ENCODE results near the gene SS18L1. TPM values are rescaled to one million over a fixed set of nuclear protein-coding genes. Genes with fewer than 3 reads are reported as not detected.

Gene SS18L1
- total and polyA plus RNA-seq, 2 experiments from 2014 or later = 6.5 to 32.6 TPM

DNA sequence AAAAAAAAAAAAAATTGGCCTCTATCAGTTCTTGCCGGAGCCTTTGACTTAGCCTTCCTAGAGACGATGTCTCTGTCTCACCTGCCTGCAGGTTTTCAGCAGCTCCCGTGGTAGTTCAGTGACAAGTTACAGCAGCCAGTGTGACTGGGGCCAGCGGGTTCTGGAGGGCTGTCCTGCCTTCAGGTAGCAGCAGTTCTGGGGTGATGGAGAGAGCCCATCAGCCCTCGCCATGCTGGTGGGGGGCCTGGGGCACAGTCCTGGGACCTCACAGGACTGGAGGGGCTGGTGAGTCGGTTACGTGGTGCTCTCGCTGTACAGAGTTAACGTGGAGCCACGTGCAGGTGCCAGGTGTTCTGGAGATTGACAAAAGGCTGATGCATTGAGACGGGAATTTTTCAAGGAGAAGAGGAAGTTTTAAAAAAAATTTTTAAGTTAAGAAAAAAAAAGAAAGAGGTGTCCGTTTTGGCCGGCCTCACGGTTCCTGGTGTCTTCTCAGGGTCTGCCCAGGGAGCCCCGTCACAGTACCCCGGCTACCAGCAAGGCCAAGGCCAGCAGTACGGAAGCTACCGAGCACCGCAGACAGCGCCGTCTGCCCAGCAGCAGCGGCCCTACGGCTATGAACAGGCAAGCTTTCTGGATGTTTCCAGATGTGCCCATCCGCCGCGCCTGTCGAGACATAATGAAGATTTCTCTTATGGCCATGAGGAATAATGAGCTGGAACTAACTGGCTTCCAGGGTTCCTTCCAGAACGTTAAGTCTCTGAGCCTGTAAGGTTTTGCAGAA is 30.6 kb downstream of the SS18L1 start (continued):
- no peak for TF ChIP-seq CREB1 (CRISPR knock-in tag; IDR thresholded peaks at IDR 0.05; ENCODE audit: low read depth)
- TF ChIP-seq, protein P1, sequence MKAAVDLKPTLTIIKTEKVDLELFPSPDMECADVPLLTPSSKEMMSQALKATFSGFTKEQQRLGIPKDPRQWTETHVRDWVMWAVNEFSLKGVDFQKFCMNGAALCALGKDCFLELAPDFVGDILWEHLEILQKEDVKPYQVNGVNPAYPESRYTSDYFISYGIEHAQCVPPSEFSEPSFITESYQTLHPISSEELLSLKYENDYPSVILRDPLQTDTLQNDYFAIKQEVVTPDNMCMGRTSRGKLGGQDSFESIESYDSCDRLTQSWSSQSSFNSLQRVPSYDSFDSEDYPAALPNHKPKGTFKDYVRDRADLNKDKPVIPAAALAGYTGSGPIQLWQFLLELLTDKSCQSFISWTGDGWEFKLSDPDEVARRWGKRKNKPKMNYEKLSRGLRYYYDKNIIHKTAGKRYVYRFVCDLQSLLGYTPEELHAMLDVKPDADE (IDR thresholded peaks at IDR 0.05) = no peak
- TF ChIP-seq ZNF331 (CRISPR knock-in tag; IDR thresholded peaks at IDR 0.05; ENCODE audit: low read depth) = no peak
- TF ChIP-seq NANOG (IDR thresholded peaks at IDR 0.05; ENCODE audit: borderline replicate concordance) = no peak

DNA sequence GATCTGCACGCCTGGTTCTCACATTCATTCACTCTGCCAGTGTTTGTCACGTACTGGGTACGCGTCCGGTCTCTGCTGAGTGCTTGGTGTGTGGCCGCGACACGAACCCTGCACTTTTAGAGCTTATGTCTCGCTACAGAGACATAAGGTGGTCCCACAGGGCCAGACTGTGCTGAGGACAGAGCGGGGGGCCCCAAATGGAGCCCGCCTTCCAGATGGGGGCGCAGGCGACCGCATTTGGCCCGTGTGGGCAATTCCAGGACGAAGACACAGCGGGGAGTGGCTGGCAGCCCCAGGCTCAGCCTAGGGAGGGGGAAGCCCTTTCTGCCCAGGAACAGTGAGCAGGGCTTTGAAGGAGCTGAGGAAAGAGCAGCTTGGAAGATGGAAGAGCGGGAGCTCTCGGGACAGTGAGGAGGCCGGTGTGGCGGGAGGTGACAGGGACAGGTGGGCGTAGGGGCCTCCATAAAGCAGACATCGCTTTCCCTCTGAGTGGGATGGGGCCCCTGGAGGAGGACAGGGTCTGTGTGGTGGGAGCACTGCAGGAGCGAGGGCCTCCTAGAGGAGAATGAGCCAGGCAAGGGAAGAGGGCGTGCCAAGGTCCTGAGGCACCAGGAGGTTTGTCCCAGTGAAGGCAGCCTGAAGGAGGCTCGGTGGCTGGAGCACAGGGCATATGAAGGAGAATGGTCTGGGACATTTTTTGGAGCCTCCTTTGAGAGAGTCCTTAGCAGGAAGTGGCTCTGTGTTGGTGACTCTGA is 31.5 kb downstream of the SS18L1 start:
- no peaks in the 10 kb centered on the region for H3F3A ChIP-seq (replicated peaks; ENCODE audit: low read depth)
- Mint-ChIP-seq H3K27me3 (ENCODE audit: insufficient read depth, low read depth, poor library complexity) (peaks cover 11% of the 10 kb centered on the region), H3K36me3 (ENCODE audit: low read depth) (peaks cover 29% of the 10 kb centered on the region), H3K27ac (peak overlapping the region; percentile 31; the same call in 1 of the 2 replicates), H3K9me3 (no peaks in the 10 kb centered on the region; the same call in 2 of the 3 replicates), H3K4me3 (no peak overlapping the region; the same call in 2 of the 3 replicates), H3K4me1 (no peaks in the 10 kb centered on the region)
- no peaks in the 10 kb centered on the region for H3K27me3 ChIP-seq (ENCODE audit: insufficient read depth)
- H3K27ac ChIP-seq (ENCODE audit: low read depth) = no peak overlapping the region
- H4K20me1 ChIP-seq (replicated peaks; ENCODE audit: insufficient read depth) = no peaks in the 10 kb centered on the region
- H3K4me1 ChIP-seq (ENCODE audit: insufficient read depth) = no peaks in the 10 kb centered on the region
- DNase-seq (ENCODE audit: low spot score) = no peak
- no peaks in the 10 kb centered on the region for H3K9me2 ChIP-seq (ENCODE audit: insufficient read depth)
- TF ChIP-seq, protein P2, sequence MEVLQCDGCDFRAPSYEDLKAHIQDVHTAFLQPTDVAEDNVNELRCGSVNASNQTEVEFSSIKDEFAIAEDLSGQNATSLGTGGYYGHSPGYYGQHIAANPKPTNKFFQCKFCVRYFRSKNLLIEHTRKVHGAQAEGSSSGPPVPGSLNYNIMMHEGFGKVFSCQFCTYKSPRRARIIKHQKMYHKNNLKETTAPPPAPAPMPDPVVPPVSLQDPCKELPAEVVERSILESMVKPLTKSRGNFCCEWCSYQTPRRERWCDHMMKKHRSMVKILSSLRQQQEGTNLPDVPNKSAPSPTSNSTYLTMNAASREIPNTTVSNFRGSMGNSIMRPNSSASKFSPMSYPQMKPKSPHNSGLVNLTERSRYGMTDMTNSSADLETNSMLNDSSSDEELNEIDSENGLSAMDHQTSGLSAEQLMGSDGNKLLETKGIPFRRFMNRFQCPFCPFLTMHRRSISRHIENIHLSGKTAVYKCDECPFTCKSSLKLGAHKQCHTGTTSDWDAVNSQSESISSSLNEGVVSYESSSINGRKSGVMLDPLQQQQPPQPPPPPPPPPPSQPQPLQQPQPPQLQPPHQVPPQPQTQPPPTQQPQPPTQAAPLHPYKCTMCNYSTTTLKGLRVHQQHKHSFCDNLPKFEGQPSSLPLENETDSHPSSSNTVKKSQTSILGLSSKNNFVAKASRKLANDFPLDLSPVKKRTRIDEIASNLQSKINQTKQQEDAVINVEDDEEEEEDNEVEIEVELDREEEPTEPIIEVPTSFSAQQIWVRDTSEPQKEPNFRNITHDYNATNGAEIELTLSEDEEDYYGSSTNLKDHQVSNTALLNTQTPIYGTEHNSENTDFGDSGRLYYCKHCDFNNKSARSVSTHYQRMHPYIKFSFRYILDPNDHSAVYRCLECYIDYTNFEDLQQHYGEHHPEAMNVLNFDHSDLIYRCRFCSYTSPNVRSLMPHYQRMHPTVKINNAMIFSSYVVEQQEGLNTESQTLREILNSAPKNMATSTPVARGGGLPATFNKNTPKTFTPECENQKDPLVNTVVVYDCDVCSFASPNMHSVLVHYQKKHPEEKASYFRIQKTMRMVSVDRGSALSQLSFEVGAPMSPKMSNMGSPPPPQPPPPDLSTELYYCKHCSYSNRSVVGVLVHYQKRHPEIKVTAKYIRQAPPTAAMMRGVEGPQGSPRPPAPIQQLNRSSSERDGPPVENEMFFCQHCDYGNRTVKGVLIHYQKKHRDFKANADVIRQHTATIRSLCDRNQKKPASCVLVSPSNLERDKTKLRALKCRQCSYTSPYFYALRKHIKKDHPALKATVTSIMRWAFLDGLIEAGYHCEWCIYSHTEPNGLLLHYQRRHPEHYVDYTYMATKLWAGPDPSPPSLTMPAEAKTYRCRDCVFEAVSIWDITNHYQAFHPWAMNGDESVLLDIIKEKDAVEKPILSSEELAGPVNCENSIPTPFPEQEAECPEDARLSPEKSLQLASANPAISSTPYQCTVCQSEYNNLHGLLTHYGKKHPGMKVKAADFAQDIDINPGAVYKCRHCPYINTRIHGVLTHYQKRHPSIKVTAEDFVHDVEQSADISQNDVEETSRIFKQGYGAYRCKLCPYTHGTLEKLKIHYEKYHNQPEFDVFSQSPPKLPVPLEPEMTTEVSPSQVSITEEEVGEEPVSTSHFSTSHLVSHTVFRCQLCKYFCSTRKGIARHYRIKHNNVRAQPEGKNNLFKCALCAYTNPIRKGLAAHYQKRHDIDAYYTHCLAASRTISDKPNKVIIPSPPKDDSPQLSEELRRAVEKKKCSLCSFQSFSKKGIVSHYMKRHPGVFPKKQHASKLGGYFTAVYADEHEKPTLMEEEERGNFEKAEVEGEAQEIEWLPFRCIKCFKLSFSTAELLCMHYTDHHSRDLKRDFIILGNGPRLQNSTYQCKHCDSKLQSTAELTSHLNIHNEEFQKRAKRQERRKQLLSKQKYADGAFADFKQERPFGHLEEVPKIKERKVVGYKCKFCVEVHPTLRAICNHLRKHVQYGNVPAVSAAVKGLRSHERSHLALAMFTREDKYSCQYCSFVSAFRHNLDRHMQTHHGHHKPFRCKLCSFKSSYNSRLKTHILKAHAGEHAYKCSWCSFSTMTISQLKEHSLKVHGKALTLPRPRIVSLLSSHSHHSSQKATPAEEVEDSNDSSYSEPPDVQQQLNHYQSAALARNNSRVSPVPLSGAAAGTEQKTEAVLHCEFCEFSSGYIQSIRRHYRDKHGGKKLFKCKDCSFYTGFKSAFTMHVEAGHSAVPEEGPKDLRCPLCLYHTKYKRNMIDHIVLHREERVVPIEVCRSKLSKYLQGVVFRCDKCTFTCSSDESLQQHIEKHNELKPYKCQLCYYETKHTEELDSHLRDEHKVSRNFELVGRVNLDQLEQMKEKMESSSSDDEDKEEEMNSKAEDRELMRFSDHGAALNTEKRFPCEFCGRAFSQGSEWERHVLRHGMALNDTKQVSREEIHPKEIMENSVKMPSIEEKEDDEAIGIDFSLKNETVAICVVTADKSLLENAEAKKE (CRISPR knock-in tag; IDR thresholded peaks at IDR 0.05) = no peak
- TF ChIP-seq, protein P3, sequence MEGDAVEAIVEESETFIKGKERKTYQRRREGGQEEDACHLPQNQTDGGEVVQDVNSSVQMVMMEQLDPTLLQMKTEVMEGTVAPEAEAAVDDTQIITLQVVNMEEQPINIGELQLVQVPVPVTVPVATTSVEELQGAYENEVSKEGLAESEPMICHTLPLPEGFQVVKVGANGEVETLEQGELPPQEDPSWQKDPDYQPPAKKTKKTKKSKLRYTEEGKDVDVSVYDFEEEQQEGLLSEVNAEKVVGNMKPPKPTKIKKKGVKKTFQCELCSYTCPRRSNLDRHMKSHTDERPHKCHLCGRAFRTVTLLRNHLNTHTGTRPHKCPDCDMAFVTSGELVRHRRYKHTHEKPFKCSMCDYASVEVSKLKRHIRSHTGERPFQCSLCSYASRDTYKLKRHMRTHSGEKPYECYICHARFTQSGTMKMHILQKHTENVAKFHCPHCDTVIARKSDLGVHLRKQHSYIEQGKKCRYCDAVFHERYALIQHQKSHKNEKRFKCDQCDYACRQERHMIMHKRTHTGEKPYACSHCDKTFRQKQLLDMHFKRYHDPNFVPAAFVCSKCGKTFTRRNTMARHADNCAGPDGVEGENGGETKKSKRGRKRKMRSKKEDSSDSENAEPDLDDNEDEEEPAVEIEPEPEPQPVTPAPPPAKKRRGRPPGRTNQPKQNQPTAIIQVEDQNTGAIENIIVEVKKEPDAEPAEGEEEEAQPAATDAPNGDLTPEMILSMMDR (conservative IDR thresholded peaks at IDR 0.05; ENCODE audit: low read depth in 2 of 2) = peak in 1 of 2 experiments; percentile 26; a peak in 2 of 4 replicates
- no peak for ATAC-seq
- no peaks in the 10 kb centered on the region for H3K36me3 ChIP-seq (ENCODE audit: insufficient read depth)
- H3K4me2 ChIP-seq = no peak overlapping the region
- H3K79me2 ChIP-seq (replicated peaks; ENCODE audit: insufficient read depth) = no peaks in the 10 kb centered on the region
- H3K4me3 ChIP-seq = no peak overlapping the region
- H2AFZ ChIP-seq = no peak overlapping the region
